ENCODE data around the gene TTLL13. TPM values are rescaled to one million over a fixed set of nuclear protein-coding genes. Genes with fewer than 3 reads are reported as not detected.
"Not testable (repeated sequence)": the region's sequence is repeated elsewhere in the genome, so short reads cannot be mapped to it uniquely, and the experiment has no call there.

The TTLL13 gene
- total RNA-seq, 2 experiments from 2014 or later = 0.45 to 0.58 TPM

GRCh38 chr15:90232941-90233386, 16.4 kb upstream of the TTLL13 start:
- Mint-ChIP-seq H3K36me3 (ENCODE audit: low read depth) (peaks cover 40% of the 10 kb centered on the region), H3K9me3 (no peaks in the 10 kb centered on the region), H3K27ac (peak overlapping the region; percentile 92), H3K27me3 (no peaks in the 10 kb centered on the region), H3K4me3 (peak overlapping the region; percentile 97), H3K4me1 (peaks cover 61% of the 10 kb centered on the region)
- POLR2A ChIA-PET = interaction anchor here (0.9 to 4.8 kb wide), 23 partner anchors 11 to 722 kb away, joined by 3 to 99 read pairs (median 5); partner anchors contain the start of genes AP3S2, IDH2, NGRN and RCCD1
- DNase-seq = peak; percentile 30
- CTCF ChIA-PET = interaction anchor here (0.5 to 3.2 kb wide), 10 partner anchors 12 to 146 kb away, joined by 3 to 16 read pairs (median 6); no protein-coding TSS in a partner anchor

GRCh38 chr15:90233387-90234095, 15.8 kb upstream of the TTLL13 start, which contains the start of gene CIB1:
CIB1 (minus strand) TSS chr15:90233941; CDS start chr15:90233885, 56 bp downstream.
- DNase-seq = peak; percentile 98
- ChIA-PET POLR2A (interaction anchor here (0.6 to 4.8 kb wide), 32 partner anchors 10 to 721 kb away, joined by 3 to 99 read pairs (median 4); partner anchors contain the start of genes AP3S2, HDDC3, IDH2 and IQGAP1), CTCF (interaction anchor here (0.5 to 3.2 kb wide), 15 partner anchors 12 to 699 kb away, joined by 3 to 16 read pairs (median 5); partner anchors contain the start of genes HDDC3 and NGRN)
- Mint-ChIP-seq H3K27me3 (no peaks in the 10 kb centered on the region), H3K9me3 (no peaks in the 10 kb centered on the region), H3K4me1 (peaks cover 65% of the 10 kb centered on the region), H3K36me3 (ENCODE audit: low read depth) (peaks cover 45% of the 10 kb centered on the region), H3K27ac (peak within 1 kb of the TSS; percentile 92), H3K4me3 (peak within 1 kb of the TSS; percentile 97)

- H3K4me1 Mint-ChIP-seq = peaks cover 64% of the 10 kb centered on the region
- H3K27me3 Mint-ChIP-seq = no peaks in the 10 kb centered on the region
- no peak for DNase-seq
- H3K36me3 Mint-ChIP-seq (ENCODE audit: low read depth) = peaks cover 44% of the 10 kb centered on the region
- H3K9me3 Mint-ChIP-seq = no peaks in the 10 kb centered on the region
- ChIA-PET POLR2A (interaction anchor here (0.6 to 4.8 kb wide), 22 partner anchors 9 to 697 kb away, joined by 3 to 99 read pairs (median 5); partner anchors contain the start of genes HDDC3, IDH2, IQGAP1 and MAN2A2), CTCF (interaction anchor here (0.5 to 3.2 kb wide), 13 partner anchors 13 to 698 kb away, joined by 3 to 16 read pairs (median 5); partner anchors contain the start of genes HDDC3 and NGRN)
- peak within 1 kb of the TSS; percentile 97 for H3K4me3 Mint-ChIP-seq
- peak within 1 kb of the TSS; percentile 92 for H3K27ac Mint-ChIP-seq
Measured at GRCh38 chr15:90234096-90234988, 15.0 kb upstream of the TTLL13 start, which contains the start of gene GDPGP1. GDPGP1 (plus strand) TSS chr15:90234209; CDS start chr15:90240909, 6,700 bp downstream.

- POLR2A ChIA-PET = interaction anchor here (1.1 to 1.3 kb wide), 2 partner anchors 18 to 22 kb away, joined by 3 read pairs; no protein-coding TSS in a partner anchor
- peaks cover 29% of the 10 kb centered on the region for H3K36me3 Mint-ChIP-seq (ENCODE audit: low read depth)
- H3K27ac Mint-ChIP-seq = no peak overlapping the region
- CTCF ChIA-PET = interaction anchor here (1.0 kb wide), 1 partner anchor 43 kb away, joined by 3 read pairs; no protein-coding TSS in a partner anchor
- no peak overlapping the region for H3K4me3 Mint-ChIP-seq
- peaks cover 32% of the 10 kb centered on the region for H3K4me1 Mint-ChIP-seq
- H3K27me3 Mint-ChIP-seq = no peaks in the 10 kb centered on the region
- no peaks in the 10 kb centered on the region for H3K9me3 Mint-ChIP-seq
- DNase-seq = no peak
Measured at GRCh38 chr15:90239371-90239770, 10.0 kb upstream of the TTLL13 start.

- CTCF ChIA-PET = no interaction called here
- Mint-ChIP-seq H3K27me3 (no peaks in the 10 kb centered on the region), H3K27ac (no peak overlapping the region), H3K4me3 (no peak overlapping the region), H3K36me3 (ENCODE audit: low read depth) (peaks cover 29% of the 10 kb centered on the region), H3K4me1 (peaks cover 20% of the 10 kb centered on the region), H3K9me3 (no peaks in the 10 kb centered on the region)
- POLR2A ChIA-PET = no interaction called here
- DNase-seq = no peak
Measured at GRCh38 chr15:90240856-90241255, 8.5 kb upstream of the TTLL13 start.

- Mint-ChIP-seq H3K27ac (no peak overlapping the region), H3K4me3 (no peak overlapping the region)
- POLR2A ChIA-PET = no interaction called here
Measured at GRCh38 chr15:90241343-90242192, 7.8 kb upstream of the TTLL13 start.

GRCh38 chr15:90243943-90244639, 5.3 kb upstream of the TTLL13 start:
- POLR2A ChIA-PET = interaction anchor here (0.5 to 2.6 kb wide), 2 partner anchors 11 to 259 kb away, joined by 3 to 12 read pairs; partner anchors contain the start of genes CIB1 and GDPGP1
- H3K27ac Mint-ChIP-seq = no peak overlapping the region

More at GRCh38 chr15:90241343-90242192, 7.8 kb upstream of the TTLL13 start:
- H3K27me3 Mint-ChIP-seq = no peaks in the 10 kb centered on the region
- peaks cover 14% of the 10 kb centered on the region for H3K4me1 Mint-ChIP-seq
- CTCF ChIA-PET = no interaction called here
- peaks cover 27% of the 10 kb centered on the region for H3K36me3 Mint-ChIP-seq (ENCODE audit: low read depth)
- H3K9me3 Mint-ChIP-seq = no peaks in the 10 kb centered on the region
- no peak for DNase-seq

GRCh38 chr15:90248789-90249202, 560 bp upstream of the TTLL13 start:
- H3K27ac Mint-ChIP-seq = no peak overlapping the region
- no peak for DNase-seq
- POLR2A ChIA-PET = interaction anchor here (1.4 to 3.8 kb wide), 4 partner anchors 9 to 48 kb away, joined by 3 to 38 read pairs (median 7); partner anchors contain the start of genes CIB1, GDPGP1, NGRN and SEMA4B
- H3K4me3 Mint-ChIP-seq = peak overlapping the region; percentile 57
- H3K9me3 Mint-ChIP-seq = no peaks in the 10 kb centered on the region
- H3K4me1 Mint-ChIP-seq = peaks cover 18% of the 10 kb centered on the region
- no peaks in the 10 kb centered on the region for H3K36me3 Mint-ChIP-seq (ENCODE audit: low read depth)
- CTCF ChIA-PET = interaction anchor here (0.9 to 2.1 kb wide), 8 partner anchors 12 to 71 kb away, joined by 3 to 7 read pairs (median 5); no protein-coding TSS in a partner anchor
- peaks cover 3% of the 10 kb centered on the region for H3K27me3 Mint-ChIP-seq

More at GRCh38 chr15:90243943-90244639, 5.3 kb upstream of the TTLL13 start:
- peaks cover 13% of the 10 kb centered on the region for H3K36me3 Mint-ChIP-seq (ENCODE audit: low read depth)
- no peak overlapping the region for H3K4me3 Mint-ChIP-seq
- CTCF ChIA-PET = interaction anchor here (1.1 kb wide), 1 partner anchor 26 kb away, joined by 3 read pairs; no protein-coding TSS in a partner anchor
- H3K9me3 Mint-ChIP-seq = no peaks in the 10 kb centered on the region
- no peak for DNase-seq
- H3K4me1 Mint-ChIP-seq = peaks cover 11% of the 10 kb centered on the region
- H3K27me3 Mint-ChIP-seq = no peaks in the 10 kb centered on the region

GRCh38 chr15:90257776-90258175, 8.4 kb downstream of the TTLL13 start:
- CTCF ChIA-PET = no interaction called here
- Mint-ChIP-seq H3K4me1 (peaks cover 34% of the 10 kb centered on the region), H3K27me3 (no peaks in the 10 kb centered on the region), H3K4me3 (no peak overlapping the region), H3K27ac (peak overlapping the region; percentile 41), H3K9me3 (no peaks in the 10 kb centered on the region), H3K36me3 (ENCODE audit: low read depth) (peaks cover 2% of the 10 kb centered on the region)
- POLR2A ChIA-PET = interaction anchor here (1.0 to 1.3 kb wide), 3 partner anchors 9 to 25 kb away, joined by 3 read pairs; no protein-coding TSS in a partner anchor
- no peak for DNase-seq

GRCh38 chr15:90259524-90259923, 10.2 kb downstream of the TTLL13 start:
- Mint-ChIP-seq H3K4me1 (peaks cover 43% of the 10 kb centered on the region), H3K4me3 (no peak overlapping the region), H3K27ac (peak overlapping the region; percentile 66), H3K36me3 (ENCODE audit: low read depth) (peaks cover 2% of the 10 kb centered on the region), H3K27me3 (no peaks in the 10 kb centered on the region), H3K9me3 (no peaks in the 10 kb centered on the region)
- POLR2A ChIA-PET = interaction anchor here (0.8 to 1.4 kb wide), 3 partner anchors 11 to 27 kb away, joined by 3 to 12 read pairs (median 4); partner anchors contain the start of genes CIB1 and GDPGP1
- no peak for DNase-seq
- CTCF ChIA-PET = interaction anchor here (0.6 to 1.6 kb wide), 2 partner anchors 42 to 592 kb away, joined by 4 to 6 read pairs; no protein-coding TSS in a partner anchor

GRCh38 chr15:90260731-90261130, 11.4 kb downstream of the TTLL13 start:
- not testable (repeated sequence) for H3K9me3 Mint-ChIP-seq; H3K27ac Mint-ChIP-seq; H3K36me3 Mint-ChIP-seq (ENCODE audit: low read depth); H3K4me3 Mint-ChIP-seq; H3K27me3 Mint-ChIP-seq; DNase-seq
- ChIA-PET CTCF (interaction anchor here (0.7 to 2.0 kb wide), 3 partner anchors 12 to 33 kb away, joined by 3 to 6 read pairs (median 4); partner anchors contain the start of gene TTLL13), POLR2A (interaction anchor here (1.5 to 4.4 kb wide), 2 partner anchors 27 to 29 kb away, joined by 5 to 27 read pairs; partner anchors contain the start of genes CIB1 and GDPGP1)
- H3K4me1 Mint-ChIP-seq = peaks cover 47% of the 10 kb centered on the region
